RWPE2 (cell line): ENCODE data around the gene SELENON.

Experiments used
- ATAC-seq: fragments of 200-7000 bp; cut with Tn5 transposase; 3 replicates; pipeline ENCODE4 v1.9.1; 2021; ENCODE audit warnings: low read depth
- DNase-seq: peaks from one replicate; pipeline ENCODE4 v3.0.0-alpha.2; 2020; ENCODE audit warnings: low spot score
- H3K27ac ChIP-seq: fragments of 450-650 bp; 2 replicates; pipeline ENCODE4 v1.5.1; 2017; ENCODE audit warnings: mild to moderate bottlenecking; ENCODE audit not compliant: poor library complexity, severe bottlenecking
- H3K27me3 ChIP-seq: fragments of 250-450 bp; sonication (Bioruptor Pico); 2 replicates; pipeline ENCODE4 v1.5.1; 2021; ENCODE audit warnings: mild to moderate bottlenecking, moderate library complexity; ENCODE audit not compliant: insufficient read depth, poor library complexity, severe bottlenecking
- H3K36me3 ChIP-seq: fragments of 250-450 bp; sonication (Bioruptor Pico); 2 replicates; pipeline ENCODE4 v1.5.1; 2020; ENCODE audit warnings: low read depth, mild to moderate bottlenecking, moderate library complexity
- H3K4me1 ChIP-seq: fragments of 250-450 bp; sonication (Bioruptor Pico); 2 replicates; pipeline ENCODE4 v1.5.1; 2021; ENCODE audit warnings: mild to moderate bottlenecking, moderate library complexity; ENCODE audit not compliant: insufficient read depth, poor library complexity, severe bottlenecking
- H3K4me3 ChIP-seq: fragments of 250-450 bp; sonication (Bioruptor Pico); 2 replicates; pipeline ENCODE4 v1.5.1; 2021; ENCODE audit warnings: mild to moderate bottlenecking, moderate library complexity; ENCODE audit not compliant: severe bottlenecking
- H3K9me3 ChIP-seq: fragments of 250-450 bp; sonication (Bioruptor Pico); 2 replicates; pipeline ENCODE4 v1.5.1; 2021; ENCODE audit warnings: mild to moderate bottlenecking, moderate library complexity; ENCODE audit not compliant: severe bottlenecking
- TF ChIP-seq, protein P1 (sequence below): fragments of 450-650 bp; IDR thresholded peaks from one replicate; pipeline ENCODE4 v1.5.1; 2017; ENCODE audit warnings: mild to moderate bottlenecking, moderate library complexity; ENCODE audit not compliant: poor library complexity, severe bottlenecking

SELENON gene

DNA sequence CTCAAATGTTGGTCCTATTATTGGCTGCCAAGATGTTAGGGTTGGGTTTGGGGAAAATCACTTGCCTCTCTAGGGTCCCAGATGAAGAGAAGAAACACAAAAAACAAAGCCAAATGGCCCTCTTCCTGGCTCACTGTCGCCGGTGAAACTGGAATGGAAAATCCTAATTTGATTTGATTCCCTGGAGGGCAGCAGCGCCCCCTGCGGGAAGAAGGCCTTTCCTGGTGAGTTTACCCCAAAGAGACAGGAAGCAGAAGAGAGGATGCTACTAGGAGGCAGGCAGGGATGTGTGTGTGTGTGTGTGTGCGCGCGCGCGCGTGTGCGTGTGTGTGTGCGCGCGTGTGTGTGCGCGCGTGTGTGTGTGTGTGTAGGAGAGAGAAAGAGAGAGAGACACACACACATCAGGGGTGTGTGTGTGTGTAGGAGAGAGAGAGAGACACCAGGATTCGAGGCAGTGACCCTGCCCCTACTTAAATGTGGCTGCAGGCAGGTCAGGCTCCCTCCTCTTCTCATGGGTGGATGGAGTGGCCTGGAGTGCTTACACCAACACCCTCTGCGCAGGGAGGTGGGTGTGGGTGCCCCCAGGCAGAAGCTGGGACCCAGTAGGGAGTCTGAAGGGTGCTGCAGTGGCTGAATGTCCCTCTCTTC lies 3.1 kb upstream of the SELENON start:
- ATAC-seq (peak; percentile 58; the same call in 2 of the 3 replicates), DNase-seq (no peak)
- TF ChIP-seq, protein P1, sequence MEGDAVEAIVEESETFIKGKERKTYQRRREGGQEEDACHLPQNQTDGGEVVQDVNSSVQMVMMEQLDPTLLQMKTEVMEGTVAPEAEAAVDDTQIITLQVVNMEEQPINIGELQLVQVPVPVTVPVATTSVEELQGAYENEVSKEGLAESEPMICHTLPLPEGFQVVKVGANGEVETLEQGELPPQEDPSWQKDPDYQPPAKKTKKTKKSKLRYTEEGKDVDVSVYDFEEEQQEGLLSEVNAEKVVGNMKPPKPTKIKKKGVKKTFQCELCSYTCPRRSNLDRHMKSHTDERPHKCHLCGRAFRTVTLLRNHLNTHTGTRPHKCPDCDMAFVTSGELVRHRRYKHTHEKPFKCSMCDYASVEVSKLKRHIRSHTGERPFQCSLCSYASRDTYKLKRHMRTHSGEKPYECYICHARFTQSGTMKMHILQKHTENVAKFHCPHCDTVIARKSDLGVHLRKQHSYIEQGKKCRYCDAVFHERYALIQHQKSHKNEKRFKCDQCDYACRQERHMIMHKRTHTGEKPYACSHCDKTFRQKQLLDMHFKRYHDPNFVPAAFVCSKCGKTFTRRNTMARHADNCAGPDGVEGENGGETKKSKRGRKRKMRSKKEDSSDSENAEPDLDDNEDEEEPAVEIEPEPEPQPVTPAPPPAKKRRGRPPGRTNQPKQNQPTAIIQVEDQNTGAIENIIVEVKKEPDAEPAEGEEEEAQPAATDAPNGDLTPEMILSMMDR = peak; percentile 79
- Histone ChIP-seq H3K27me3 (no peaks in the 10 kb centered on the region), H3K4me3 (no peak overlapping the region), H3K4me1 (no peaks in the 10 kb centered on the region), H3K9me3 (peaks cover 3% of the 10 kb centered on the region), H3K36me3 (no peaks in the 10 kb centered on the region), H3K27ac (no peak overlapping the region)

DNA sequence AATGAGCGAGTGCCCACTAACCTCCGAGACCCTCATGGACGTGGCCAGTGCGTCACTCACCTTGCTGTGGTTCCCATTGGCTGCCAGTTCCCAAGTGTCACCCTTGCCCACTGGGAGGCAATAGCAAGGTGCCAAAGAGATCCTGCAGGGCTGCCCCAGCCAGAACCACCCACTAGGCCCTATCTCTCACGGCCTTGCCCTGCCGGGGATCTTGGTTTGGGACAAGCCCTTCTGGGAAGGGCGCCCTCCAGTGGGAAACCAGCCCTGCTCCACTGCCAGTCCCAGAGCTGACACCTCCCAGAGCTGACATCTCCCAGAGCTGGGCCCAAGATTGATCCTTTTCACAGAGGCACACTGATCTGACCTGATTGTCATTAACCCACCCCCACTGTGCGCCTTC lies 2.1 kb upstream of the SELENON start:
- Histone ChIP-seq H3K4me3 (no peak overlapping the region), H3K9me3 (peaks cover 3% of the 10 kb centered on the region), H3K27ac (no peak overlapping the region), H3K27me3 (no peaks in the 10 kb centered on the region), H3K4me1 (no peaks in the 10 kb centered on the region), H3K36me3 (no peaks in the 10 kb centered on the region)
- ATAC-seq (no peak), DNase-seq (no peak)
- TF ChIP-seq, protein P1 = no peak

DNA sequence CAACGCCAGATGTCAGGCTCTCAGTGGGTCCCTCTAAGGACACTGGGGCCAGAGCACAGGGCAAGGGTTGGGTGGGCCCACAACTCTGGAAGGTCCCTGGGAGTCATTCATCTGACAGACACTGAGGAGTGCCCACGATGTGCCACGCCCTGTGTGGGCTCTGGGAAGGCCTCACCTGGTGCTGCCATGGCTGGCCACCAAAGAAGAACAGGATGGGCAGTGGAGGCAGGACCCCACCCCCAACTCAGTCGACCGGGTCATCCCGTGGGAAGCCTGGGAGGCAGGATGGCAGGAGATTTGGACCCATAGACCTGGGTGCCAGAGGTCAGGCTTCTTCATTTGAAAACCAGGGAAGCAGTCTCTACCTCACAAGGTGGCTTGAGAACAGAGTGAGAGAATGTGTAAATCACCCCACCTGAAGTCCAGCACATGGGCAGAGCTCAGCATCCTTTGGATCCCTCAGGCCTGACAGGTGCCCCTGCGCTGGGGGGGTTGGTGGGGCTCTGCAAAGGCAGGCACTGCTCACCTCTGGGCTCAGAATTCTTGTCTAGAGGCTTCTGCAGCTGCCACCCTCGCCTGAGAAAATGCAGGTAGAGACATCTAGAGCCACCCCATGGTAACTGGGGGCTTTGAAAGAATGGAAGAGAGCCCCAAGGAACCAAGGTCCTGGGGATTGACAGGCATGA lies 1.2 kb upstream of the SELENON start:
- Histone ChIP-seq H3K4me1 (no peaks in the 10 kb centered on the region), H3K27ac (no peak overlapping the region), H3K36me3 (no peaks in the 10 kb centered on the region; the same call in 1 of the 2 replicates), H3K27me3 (no peaks in the 10 kb centered on the region), H3K9me3 (peaks cover 3% of the 10 kb centered on the region), H3K4me3 (no peak overlapping the region)
- no peak for DNase-seq
- TF ChIP-seq, protein P1 = no peak
- ATAC-seq = no peak

DNA sequence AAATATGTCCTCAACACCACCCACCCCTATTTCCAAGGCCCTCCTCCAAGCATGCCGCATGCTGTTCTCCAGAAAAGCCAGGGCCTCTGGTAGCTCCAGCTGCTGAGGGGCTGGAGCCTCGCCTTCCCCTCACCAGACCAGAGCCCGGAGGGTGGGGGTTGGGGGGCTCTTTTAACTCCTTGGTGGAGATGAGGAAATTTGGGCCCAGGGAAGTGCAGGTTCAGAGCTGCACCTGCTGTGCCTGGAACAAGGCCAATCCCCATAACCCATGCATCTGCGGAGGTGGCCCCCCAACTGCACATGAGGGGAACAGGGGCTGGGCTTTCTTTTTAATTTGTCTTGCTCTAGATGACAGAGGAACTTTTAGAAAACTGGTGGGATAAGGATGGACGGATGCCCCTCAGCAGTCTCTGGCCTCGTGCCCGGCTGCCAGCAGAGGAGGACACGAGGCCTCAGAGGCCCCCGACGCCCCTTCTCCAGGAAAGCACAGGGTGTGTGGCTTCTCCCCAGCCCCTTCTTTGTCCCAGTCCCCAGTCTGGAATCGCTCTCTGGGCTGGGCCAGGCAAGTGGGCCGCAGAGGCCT lies 550 bp upstream of the SELENON start:
- ATAC-seq = no peak
- Histone ChIP-seq H3K27ac (no peak overlapping the region), H3K36me3 (no peaks in the 10 kb centered on the region; the same call in 1 of the 2 replicates), H3K4me1 (no peaks in the 10 kb centered on the region), H3K9me3 (peaks cover 3% of the 10 kb centered on the region), H3K27me3 (no peaks in the 10 kb centered on the region), H3K4me3 (peak overlapping the region; percentile 42)
- DNase-seq = no peak
- TF ChIP-seq, protein P1 = no peak
